ENCODE measurements around the gene CENPX. TPM values are rescaled to one million over a fixed set of nuclear protein-coding genes. Genes with fewer than 3 reads are reported as not detected.

Gene CENPX
- total RNA-seq, 1 experiment from 2014 or later: 187 TPM

GRCh38 chr17:82050152-82050760 lies 27.6 kb upstream of the CENPX start:
- in situ Hi-C loops (cut with HindIII; ENCODE audit: low pct_unique_long_range_greater_than_20kb, low sequenced_read_pairs): loop anchor here (10.0 kb wide), 1 partner anchor 85 kb away; no protein-coding TSS in a partner anchor
- H3K4me3 ChIP-seq (ENCODE audit: low read depth in 2 of 2, low read length in 2 of 2): peak overlapping the region; percentile 85 to 99
- peak overlapping the region; percentile 73 for H3K27ac ChIP-seq (ENCODE audit: low read length)
- BruUV-seq (replicated peaks): no TSS peak
- POLR2A ChIA-PET: no interaction called here
- no peak for ATAC-seq
- TF ChIP-seq REST (IDR thresholded peaks at IDR 0.05; ENCODE audit: insufficient read depth in 1 of 2, low read depth in 2 of 2, low read length in 1 of 2) (no peak), SIN3A (IDR thresholded peaks at IDR 0.05; ENCODE audit: borderline replicate concordance, insufficient read depth, low read depth, low read length) (no peak), TCF7L2 (IDR thresholded peaks at IDR 0.05; ENCODE audit: low read depth, low read length) (no peak), POLR2AphosphoS5 (IDR thresholded peaks at IDR 0.05; ENCODE audit: low read depth, low read length) (no peak)
- TF ChIP-seq, protein P1, sequence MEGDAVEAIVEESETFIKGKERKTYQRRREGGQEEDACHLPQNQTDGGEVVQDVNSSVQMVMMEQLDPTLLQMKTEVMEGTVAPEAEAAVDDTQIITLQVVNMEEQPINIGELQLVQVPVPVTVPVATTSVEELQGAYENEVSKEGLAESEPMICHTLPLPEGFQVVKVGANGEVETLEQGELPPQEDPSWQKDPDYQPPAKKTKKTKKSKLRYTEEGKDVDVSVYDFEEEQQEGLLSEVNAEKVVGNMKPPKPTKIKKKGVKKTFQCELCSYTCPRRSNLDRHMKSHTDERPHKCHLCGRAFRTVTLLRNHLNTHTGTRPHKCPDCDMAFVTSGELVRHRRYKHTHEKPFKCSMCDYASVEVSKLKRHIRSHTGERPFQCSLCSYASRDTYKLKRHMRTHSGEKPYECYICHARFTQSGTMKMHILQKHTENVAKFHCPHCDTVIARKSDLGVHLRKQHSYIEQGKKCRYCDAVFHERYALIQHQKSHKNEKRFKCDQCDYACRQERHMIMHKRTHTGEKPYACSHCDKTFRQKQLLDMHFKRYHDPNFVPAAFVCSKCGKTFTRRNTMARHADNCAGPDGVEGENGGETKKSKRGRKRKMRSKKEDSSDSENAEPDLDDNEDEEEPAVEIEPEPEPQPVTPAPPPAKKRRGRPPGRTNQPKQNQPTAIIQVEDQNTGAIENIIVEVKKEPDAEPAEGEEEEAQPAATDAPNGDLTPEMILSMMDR (IDR thresholded peaks at IDR 0.05): no peak
- no peak for DNase-seq (ENCODE audit: low read depth, low spot score)
- CTCF ChIA-PET: no interaction called here
- peaks cover 19% of the 10 kb centered on the region for H3K4me1 ChIP-seq (ENCODE audit: control insufficient read depth, insufficient read depth, low read length)
- no peaks in the 10 kb centered on the region for H3K27me3 ChIP-seq (ENCODE audit: control insufficient read depth, insufficient read depth, low read length)
- H3K36me3 ChIP-seq (ENCODE audit: control insufficient read depth, insufficient read depth, low read length): peaks cover 7% of the 10 kb centered on the region
- intact Hi-C loops (cut with micrococcal nuclease; ENCODE audit: unreplicated experiment): no loop called here
- H3K9me3 ChIP-seq (ENCODE audit: control insufficient read depth, insufficient read depth, low read depth, low read length): no peaks in the 10 kb centered on the region

DNA sequence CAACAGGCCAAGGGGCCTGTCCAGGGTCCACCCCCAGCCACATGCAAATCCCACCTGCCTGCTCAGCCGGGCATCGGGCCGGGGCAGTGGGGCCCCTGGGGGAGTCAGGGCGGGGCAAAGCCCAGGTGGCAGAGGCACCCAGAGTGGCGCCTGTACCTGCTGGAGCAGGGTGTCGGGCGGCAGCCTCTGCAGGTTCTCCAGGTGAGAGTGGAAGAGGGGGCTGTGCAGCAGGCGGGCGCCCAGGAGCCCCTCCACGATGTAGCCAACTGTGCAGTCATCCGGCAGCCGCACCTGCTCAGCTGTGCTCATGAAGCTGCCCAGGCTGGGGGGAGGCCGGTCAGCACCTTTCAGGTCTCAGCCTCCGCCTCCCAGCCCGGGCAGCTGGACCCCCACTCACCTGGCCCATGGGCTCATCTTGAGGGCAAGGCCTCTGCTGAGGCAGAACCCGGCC lies 26.9 kb upstream of the CENPX start:
- CTCF ChIA-PET: no interaction called here
- Histone ChIP-seq H3K9me3 (ENCODE audit: control insufficient read depth, insufficient read depth, low read depth, low read length) (no peaks in the 10 kb centered on the region), H3K27ac (ENCODE audit: low read length) (no peak overlapping the region), H3K4me1 (ENCODE audit: control insufficient read depth, insufficient read depth, low read length) (peaks cover 17% of the 10 kb centered on the region; the same call in 1 of the 2 replicates), H3K4me3 (ENCODE audit: low read depth in 2 of 2, low read length in 2 of 2) (no peak overlapping the region), H3K36me3 (ENCODE audit: control insufficient read depth, insufficient read depth, low read length) (peaks cover 6% of the 10 kb centered on the region; the same call in 1 of the 2 replicates), H3K27me3 (ENCODE audit: control insufficient read depth, insufficient read depth, low read length) (no peaks in the 10 kb centered on the region)
- DNase-seq (ENCODE audit: low read depth, low spot score): no peak
- TF ChIP-seq TCF7L2 (IDR thresholded peaks at IDR 0.05; ENCODE audit: low read depth, low read length) (no peak), REST (IDR thresholded peaks at IDR 0.05; ENCODE audit: insufficient read depth in 1 of 2, low read depth in 2 of 2, low read length in 1 of 2) (no peak)
- in situ Hi-C loops (cut with HindIII; ENCODE audit: low pct_unique_long_range_greater_than_20kb, low sequenced_read_pairs): no loop called here
- POLR2A ChIA-PET: no interaction called here
- intact Hi-C loops (cut with micrococcal nuclease; ENCODE audit: unreplicated experiment): no loop called here
- ATAC-seq: no peak
- no TSS peak for BruUV-seq (replicated peaks)
